HG03108 (cell line): ENCODE data around the gene CDCA7.
A peak's percentile ranks its signal among the peaks of the same experiment; 100 is the strongest.
"Not testable (repeated sequence)": the region's sequence is repeated elsewhere in the genome, so short reads cannot be mapped to it uniquely, and the experiment has no call there.

Experiments
- ATAC-seq: cut with Tn5 transposase; IDR thresholded peaks from one replicate; pipeline ENCODE4 v1.9.1; 2021; ENCODE audit warnings: moderate library complexity; ENCODE audit not compliant: unreplicated experiment

CDCA7 gene

DNA sequence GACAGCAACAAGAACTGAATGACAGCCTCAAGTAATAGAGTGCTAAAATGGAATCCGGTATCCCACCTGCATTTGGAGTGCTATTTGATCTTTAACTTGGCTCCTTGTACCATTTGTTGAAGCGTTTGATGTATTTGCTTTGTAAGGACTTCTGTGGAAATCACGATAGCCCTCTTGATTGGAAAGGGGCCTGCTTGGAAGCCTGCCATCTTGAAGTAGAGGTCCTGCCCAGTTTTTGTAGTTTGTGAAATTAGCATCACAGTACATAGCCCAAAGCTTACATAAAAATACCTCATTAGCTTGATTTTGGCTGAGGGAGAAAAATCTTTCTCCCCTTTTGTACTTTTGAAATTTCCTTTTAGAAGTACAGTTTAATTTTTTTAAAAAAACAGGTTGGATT lies 2.7 kb downstream of the CDCA7 start:
- ATAC-seq = no peak

DNA sequence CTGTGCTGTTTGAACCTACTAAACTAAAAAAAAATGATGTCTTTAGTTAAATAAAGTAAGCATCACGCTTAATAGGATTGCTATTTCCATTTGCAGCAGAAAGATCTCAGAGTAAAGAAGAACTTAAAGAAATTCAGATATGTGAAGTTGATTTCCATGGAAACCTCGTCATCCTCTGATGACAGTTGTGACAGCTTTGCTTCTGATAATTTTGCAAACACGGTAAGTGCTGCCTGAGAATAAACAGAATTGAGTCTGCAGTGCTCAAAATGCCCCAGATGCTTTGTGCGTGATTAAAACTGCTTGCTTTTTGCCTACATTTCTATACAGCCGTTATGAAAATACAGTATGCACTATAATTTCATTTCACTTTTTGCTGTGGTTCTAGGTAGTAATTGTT lies 3.9 kb downstream of the CDCA7 start:
- ATAC-seq = no peak

DNA sequence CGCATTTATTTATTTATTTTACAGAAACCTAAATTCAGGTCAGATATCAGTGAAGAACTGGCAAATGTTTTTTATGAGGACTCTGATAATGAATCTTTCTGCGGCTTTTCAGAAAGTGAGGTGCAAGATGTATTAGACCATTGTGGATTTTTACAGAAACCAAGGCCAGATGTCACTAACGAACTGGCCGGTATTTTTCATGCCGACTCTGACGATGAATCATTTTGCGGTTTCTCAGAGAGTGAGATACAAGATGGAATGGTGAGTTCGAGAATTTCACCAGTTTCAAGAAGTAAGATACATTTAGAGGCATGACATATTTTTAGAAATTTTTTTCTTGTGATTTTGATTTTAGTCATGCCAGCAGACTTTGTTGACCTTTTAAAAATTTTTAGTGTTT lies 4.6 kb downstream of the CDCA7 start:
- peak; percentile 41 for ATAC-seq

DNA sequence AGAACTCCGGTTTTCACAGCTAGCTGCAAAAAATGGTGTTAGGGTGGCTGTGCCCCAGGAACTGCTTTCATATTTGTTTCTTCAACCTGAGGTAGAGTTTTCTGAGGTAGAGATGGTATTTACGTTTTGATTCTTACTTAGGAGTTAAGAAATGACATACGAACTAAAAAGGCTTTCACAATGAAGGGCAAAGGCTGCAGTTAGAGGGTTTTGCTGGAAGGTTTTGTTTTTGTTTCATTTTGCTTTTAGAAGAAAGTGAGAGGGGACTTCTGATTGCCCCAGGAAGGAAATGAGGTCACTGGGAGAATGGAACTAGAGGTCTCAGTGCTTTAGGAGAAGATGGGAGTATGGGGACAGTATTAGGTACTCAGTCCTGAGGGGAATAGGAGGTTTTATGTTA lies 15.5 kb downstream of the CDCA7 start:
- ATAC-seq = no peak

DNA sequence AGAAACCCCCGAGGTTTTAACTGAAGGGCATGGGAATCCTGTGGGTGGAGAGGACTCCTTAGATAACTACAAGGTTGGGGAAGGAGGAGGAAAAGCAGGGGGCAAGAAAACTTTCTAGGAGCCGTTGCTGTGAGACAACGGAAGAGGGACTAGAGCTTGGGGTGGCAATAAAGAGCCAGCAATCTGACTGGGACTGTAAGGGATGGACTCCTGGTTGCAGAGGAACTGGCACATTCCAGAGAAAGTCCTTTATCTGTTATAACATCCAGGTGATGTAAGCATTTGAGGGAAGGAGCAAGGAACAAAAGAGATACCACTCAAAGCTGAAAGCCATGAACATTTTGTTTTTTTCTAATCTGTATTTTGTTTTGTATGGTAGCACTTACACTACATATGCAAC lies 16.4 kb downstream of the CDCA7 start:
- ATAC-seq = no peak

DNA sequence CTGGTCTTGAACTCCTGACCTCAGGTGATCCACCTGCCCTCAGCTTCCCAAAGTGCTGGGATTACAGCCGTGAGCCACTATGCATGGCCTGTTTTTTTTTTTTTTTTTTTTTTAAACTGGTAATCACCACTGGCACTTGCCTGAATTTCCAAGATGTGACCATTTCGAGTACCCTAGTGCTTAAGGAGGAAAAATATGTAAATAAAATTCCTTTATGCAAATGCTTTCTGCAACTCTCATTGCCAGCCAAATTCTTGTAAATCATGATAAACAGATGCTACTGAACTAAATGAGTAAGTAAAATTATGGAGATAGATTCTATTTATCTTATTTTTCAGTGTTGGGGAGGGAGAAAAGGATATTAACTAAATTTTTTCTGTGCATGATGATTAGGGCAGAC lies 18.6 kb downstream of the CDCA7 start:
- ATAC-seq = no peak

DNA sequence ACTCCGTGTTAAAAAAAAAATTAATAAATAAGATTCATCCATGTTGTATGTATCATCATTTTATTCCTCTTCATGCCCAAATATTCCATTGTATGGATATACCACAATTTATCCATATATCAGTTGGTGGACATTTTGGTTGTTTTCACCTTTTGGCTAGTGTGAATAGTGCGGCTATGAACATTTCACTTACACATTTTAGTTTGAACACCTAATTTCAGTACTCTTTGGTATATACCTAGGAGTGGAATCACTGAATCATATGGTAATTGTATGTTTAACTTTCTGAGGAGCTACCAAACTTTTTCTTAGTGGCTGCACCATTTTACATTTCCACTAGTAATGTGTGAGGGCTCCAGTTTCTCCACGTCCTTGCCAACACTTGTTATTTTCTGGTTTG lies 20.0 kb downstream of the CDCA7 start:
- no peak for ATAC-seq

DNA sequence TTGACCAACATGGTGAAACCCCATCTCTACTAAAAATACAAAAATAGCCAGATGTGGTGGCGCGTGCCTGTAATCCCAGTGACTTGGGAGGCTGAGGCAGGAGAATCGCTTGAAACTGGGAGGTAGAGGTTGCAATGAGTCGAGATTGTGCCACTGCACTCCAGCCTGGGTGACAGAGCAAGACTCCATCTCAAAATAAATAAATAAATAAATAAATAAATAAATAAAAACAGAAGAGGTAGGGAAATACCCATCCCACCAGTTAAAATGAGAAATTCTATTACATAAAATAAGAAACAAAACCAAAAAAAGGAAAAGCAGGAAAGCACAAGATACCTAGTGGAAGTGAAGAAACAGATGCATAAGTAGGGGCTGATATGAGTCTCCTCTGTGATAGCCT lies 30.9 kb downstream of the CDCA7 start:
- not testable (repeated sequence) for ATAC-seq

DNA sequence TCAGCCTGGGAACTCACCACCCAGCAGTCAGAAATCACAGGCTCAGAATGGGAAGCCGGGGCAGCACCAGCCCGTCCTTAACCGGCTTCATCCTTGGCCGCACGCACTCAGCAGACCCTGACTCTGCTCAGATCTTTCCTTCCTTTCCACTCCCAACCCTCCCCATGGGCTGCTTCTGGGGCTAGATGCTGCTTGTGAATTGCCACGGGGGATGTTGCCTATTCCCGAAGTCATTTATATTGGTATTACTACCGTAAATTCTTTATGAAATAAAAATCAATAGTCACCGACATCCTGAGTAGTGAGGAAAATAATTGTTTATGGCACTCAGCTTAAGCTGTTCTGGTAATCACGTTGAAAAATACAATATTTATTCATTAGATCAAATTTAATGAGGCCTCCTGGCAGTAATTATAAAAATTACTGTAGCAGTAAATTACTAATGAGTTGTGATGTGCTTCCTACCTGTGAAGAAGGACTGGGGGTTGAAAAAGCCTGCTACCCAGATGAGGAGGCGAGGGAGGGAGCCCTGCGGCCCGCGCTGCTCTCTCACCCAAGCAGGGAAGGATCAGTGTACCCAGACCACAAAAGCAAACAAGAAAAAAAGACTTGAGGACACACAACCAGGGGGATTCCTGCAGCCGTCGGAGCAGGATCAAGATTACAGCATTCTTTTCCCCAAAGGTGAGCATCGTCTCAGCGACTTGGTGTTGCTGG lies 31.5 kb downstream of the CDCA7 start:
- no peak for ATAC-seq

DNA sequence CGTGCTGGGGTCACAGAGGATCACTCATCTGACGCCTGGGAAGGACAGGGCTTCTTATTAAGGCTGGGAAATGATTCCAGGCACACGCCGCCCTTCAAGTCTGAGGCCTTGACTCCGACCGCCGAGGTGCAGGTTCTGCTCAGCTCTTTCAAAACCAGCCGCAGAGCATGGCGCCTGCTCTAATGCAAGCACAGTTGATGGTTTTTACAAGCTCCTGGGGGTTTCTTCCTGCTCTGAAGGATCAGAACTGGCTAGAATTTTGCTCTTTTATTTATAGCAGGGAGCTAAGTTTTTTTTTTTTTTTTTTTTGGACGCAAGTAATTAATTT lies 32.0 kb downstream of the CDCA7 start:
- ATAC-seq = no peak

DNA sequence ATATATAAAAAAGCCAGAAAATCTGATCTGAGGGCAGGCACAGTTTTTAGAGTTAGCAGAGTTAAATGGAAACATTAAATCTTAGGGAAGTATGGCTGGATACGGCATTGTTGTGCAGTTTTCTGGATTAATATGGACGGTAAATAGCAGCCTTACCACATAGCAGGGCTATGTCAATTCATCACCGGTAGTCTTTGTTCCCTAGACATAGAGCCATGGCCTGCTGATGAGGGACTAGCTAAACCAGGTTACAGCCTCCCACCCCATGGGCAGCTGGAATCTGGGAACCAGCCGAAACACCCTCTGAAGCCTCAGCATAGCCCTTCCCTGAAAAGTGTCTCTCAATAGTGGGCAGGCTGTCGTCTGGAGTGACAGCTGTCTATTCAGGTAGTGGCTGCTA lies 32.4 kb downstream of the CDCA7 start:
- no peak for ATAC-seq

DNA sequence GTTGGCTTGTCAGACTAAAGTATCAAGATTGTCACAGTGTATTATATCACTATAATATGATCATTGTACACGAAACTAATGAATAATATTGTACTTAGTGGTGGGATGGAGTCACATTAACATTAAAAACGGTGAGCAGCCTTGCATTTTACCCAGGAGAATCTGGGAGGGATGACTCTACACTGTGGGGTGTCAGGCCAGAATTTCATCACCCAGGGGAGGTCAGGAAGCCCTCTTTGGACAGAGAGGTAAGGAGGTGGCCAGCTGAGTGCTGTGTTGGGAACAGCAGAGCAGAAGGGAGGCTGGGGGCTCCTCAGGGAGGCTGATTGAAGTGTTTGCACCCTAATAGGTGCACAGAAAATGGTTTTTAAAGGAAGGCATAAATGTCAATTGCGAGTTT lies 33.0 kb downstream of the CDCA7 start:
- ATAC-seq = no peak

DNA sequence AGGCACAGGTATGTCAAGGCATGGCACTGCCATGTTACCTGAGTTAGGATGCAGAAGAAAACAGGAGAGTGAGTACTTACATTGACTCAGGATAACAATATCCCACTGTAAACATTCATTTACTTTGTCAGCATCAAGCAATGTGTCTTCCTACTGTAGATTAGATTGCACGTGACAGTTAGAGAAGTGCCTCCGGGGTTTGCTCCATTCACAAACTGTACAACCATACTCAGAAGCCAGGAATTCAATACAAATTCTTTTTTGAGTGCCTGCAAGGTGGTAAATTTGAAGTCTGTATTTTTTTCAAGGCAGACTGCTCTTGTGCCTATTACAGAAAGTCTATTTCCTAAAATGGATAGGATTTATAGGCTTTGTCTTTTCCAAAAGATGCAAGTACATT lies 34.1 kb downstream of the CDCA7 start:
- no peak for ATAC-seq

DNA sequence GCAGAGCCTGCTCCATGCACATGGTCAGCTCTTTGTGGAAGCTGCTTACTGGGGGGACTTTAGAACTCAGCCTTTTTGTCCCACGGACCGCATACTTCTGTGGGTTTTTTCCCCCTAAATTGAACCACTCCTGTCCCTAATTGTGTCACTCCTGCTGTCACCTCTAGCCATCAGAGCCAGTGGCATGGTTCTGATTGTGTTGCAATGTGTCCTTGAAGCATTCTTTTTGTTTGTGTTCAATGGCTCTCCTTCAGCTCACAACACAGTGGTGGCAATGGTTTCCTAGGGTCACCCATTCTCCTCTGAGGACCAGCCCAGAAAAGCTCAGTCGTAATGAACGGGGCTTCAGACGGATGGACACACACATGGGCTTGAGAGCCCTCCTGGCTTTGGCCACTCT lies 35.4 kb downstream of the CDCA7 start:
- ATAC-seq = no peak

DNA sequence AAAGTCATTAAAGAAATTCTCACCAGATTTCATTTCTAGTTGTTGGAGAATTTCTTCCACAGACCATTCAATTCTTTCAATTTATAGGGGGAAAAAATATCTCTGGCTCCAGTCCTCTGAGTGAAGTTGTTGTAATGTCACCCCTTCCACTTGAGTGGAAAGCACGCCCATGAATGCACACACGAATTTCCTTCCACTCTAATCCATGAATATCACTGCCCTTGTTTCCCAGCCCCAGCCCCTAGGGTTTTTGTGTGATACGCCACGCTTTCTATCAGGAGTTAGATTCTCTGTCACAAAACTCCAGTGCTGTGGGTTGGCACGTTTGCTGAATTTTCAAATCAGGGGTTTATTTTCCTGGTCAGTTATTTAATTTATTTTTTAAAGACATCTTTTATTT lies 38.1 kb downstream of the CDCA7 start:
- no peak for ATAC-seq

DNA sequence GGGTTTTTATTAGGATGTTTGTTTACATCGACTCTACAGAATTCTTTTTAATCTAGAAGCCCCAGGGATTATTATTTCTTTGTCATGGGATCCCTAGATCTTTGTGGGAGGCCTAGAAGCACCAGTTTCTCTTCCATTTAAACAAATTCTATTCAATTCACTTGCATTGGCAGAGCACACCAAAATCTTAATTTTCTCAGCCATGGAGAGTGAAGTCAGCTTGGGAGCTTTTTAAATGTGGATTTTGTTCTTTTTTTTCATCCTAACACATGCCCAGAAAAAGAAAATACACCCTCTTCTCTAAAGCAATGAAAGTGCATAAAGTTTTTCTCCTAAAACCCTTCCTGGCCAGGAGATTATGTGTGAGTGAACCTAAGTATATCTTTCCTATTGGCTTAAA lies 38.5 kb downstream of the CDCA7 start:
- no peak for ATAC-seq

DNA sequence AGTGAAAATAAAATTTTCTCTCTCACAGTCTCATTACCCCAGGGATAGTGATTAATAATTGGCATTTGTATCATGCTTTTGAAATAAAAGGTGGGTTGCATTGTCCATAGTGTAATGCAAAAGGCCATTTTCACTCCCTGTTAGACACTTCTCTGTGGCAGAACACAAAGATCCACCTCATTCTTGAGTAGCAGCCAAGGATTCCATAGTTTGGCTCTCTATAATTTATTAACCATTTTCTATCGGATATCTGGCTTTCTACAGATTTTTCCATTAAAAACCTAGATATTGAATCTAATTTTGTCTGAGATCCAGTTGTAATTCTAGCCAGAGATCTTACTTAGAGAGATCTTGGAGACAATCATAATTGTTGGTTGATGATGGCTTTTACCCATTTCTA lies 39.0 kb downstream of the CDCA7 start:
- no peak for ATAC-seq

DNA sequence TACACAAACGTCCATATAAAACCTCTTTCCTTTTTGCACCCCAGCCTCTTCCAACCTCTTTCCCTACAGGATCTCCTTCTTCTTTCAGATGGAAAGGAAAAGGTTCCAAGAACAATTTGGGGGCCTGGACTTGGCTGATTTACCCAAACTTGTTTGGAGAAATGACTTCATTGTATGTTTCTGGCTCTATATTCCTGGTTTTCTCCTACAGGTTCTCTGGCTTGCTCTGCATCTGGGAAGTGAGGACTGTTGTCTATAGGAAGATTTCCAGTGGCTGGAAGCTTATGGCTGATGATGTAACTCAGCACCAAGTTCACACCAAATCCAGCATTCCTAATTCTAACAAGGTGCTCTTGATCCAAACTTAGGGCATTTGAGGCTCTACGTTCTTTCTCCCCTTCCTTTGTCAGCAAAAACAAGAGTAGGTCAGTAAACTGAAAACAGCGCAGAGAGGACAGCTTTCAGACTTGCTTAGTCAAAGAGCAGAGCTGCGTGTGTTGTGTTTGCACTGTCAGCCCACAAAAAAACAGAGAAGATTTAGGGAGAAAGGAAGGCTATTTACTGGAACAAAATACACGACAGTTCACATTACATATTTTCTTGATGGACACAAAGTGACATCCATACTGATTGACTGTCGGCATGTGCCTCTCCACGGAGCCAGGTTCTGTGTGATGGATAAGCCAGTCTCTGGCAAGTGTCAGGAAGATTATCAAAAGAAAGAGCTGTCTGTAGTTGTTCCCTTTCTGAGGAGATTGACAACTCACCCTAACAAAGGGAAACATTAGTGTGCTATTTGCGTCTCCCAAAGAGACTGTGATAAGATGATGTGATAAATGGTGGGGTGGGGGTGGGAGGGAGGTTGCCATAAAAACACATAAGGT lies 39.7 kb downstream of the CDCA7 start:
- no peak for ATAC-seq

DNA sequence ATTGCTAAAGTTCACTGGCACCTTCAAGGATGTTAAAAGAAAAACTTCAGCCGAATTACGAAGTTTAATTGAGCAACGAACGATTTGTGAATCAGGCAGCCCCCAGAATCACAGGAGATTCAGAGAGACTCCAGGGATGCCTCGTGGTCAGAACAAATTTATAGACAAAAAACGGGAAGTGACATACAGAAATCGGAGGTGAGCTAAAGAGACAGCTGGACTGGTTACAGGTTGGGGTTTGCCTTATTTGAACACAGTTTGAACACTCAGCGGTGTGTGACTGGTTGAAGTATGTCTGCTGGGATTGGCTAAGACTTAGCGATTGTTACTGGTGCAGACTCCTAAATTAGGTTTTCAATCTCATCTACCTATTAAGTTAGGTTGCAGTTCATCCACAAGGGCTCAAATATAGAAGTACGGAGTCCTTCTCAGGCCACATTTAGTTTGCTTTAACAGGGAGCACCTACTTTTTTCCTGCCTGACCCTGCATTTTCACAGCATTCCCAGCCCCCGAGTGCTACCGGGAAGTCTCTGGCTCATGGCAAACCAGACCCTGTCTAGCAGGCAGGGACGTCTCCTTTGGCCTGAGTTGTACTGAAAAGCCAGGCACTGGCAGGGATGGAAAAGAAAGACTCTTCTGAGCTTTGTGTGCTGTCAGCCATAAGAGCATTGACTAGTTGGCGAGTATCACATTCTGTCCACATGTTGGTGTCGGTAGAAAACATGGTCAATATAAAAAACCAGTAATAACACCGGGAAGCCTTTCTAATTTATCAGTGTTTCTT lies 41.1 kb downstream of the CDCA7 start:
- ATAC-seq = no peak

DNA sequence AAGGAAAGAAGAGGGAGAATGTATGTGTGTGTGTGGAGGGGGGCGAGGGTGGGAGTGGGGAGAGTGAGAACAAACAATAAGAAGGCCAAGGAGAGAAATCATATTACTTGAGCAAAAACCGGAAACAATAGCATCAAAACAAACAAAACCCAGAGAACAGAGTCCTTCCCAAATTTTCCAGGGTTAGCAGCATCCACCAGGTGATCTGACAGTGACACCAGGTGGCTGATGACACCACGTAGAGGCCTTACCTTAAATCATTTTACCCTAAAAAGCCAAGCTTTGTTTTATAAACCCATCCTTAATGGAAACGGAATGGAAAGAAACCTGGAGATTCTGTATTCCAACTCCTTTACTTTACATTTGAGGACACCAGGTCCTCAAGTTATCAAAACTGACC lies 42.9 kb downstream of the CDCA7 start:
- no peak for ATAC-seq

DNA sequence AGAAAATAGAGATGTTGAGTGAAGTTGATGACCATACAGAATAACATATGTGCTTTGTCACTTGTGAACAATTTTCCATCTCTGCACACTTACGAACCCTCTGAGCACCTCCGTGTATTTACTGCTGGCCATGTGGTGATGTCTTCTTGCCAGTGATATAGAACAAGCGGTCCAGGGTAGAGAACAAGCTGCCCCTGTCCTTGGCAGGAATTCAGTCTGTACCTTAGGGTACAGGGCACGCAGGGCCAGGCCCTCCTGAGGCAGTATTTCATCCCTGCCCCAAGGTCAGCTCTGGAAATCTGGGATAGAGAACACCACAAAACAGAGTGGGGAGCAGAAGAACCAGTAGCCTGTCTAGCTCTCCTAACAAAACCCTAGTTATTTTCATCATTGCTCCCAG lies 44.6 kb downstream of the CDCA7 start:
- no peak for ATAC-seq

DNA sequence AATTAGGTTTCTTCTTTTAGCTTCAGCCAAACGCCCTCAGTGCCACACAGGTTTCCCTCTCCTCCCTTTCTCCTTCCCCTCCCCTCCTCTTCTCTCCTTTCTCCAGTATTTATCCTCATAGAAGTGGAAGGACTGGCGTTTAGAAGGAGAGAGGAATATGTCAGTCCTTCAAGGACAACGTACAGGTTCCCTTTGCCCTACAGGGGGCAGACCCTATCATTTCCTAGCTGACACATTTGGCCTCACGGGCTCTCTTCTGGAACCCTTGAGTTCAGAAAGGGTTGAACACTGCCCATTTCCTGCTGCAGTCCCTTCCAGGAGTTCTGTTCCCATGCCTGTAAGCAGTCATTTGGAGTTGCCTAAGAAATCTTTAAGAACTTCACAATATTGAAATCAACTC lies 46.1 kb downstream of the CDCA7 start:
- no peak for ATAC-seq
